Neural crest cell (in vitro differentiated cells): ENCODE data around the gene ITGB2. TPM values are rescaled to one million over a fixed set of nuclear protein-coding genes. Genes with fewer than 3 reads are reported as not detected.

Experiments used
- DNase-seq: peaks from one replicate; pipeline ENCODE4 v3.0.0; 2021; ENCODE audit warnings: low read depth, mixed read lengths, low spot score
- H3K27ac Mint-ChIP-seq: one replicate; pipeline ENCODE4 v1.8.0; 2021; ENCODE audit warnings: mild to moderate bottlenecking, mixed read lengths; ENCODE audit not compliant: unreplicated experiment
- H3K27me3 Mint-ChIP-seq: 2 replicates; pipeline ENCODE4 v1.8.0; 2021; ENCODE audit warnings: low read depth, mild to moderate bottlenecking, mixed read lengths
- H3K36me3 Mint-ChIP-seq: 2 replicates; pipeline ENCODE4 v1.8.0; 2021; ENCODE audit warnings: low read depth, mild to moderate bottlenecking, mixed read lengths
- H3K4me1 Mint-ChIP-seq: 2 replicates; pipeline ENCODE4 v1.8.0; 2021; ENCODE audit warnings: mixed read lengths
- H3K4me3 Mint-ChIP-seq: one replicate; pipeline ENCODE4 v1.8.0; 2021; ENCODE audit warnings: mild to moderate bottlenecking, mixed read lengths
- H3K9me3 Mint-ChIP-seq: 2 replicates; pipeline ENCODE4 v1.8.0; 2021; ENCODE audit warnings: mixed read lengths
- CTCF ChIP-seq: fragments of 200-600 bp; sonication (generic); conservative IDR thresholded peaks from 2 replicates; pipeline ENCODE4 v1.5.0; 2021; ENCODE audit warnings: antibody characterized with exemption, mild to moderate bottlenecking
- total RNA-seq: library from RNA; stranded (reverse); gene quantifications from 2 replicates; pipeline ENCODE4 v1.2.1, GENCODE V29; 2021

The ITGB2 gene
- total RNA-seq, 1 donor from 2014 or later: 0.89 TPM

- H3K4me3 Mint-ChIP-seq: no peak overlapping the region
- H3K4me1 Mint-ChIP-seq: peaks cover 3% of the 10 kb centered on the region
- no peak overlapping the region for H3K27ac Mint-ChIP-seq
- DNase-seq: no peak
- H3K36me3 Mint-ChIP-seq: peaks cover 9% of the 10 kb centered on the region
- no peak for TF ChIP-seq CTCF
- no peaks in the 10 kb centered on the region for H3K9me3 Mint-ChIP-seq
- no peaks in the 10 kb centered on the region for H3K27me3 Mint-ChIP-seq
Observed at GRCh38 chr21:44858291-44858690, 62.4 kb downstream of the ITGB2 start.

GRCh38 chr21:44857127-44857892 is 63.4 kb downstream of the ITGB2 start:
- Mint-ChIP-seq H3K36me3 (peaks cover 9% of the 10 kb centered on the region), H3K4me1 (peaks cover 3% of the 10 kb centered on the region), H3K9me3 (no peaks in the 10 kb centered on the region)

GRCh38 chr21:44856131-44856530 is 64.6 kb downstream of the ITGB2 start:
- Mint-ChIP-seq H3K27me3 (no peaks in the 10 kb centered on the region), H3K4me3 (no peak overlapping the region), H3K27ac (no peak overlapping the region), H3K4me1 (no peaks in the 10 kb centered on the region), H3K36me3 (peaks cover 6% of the 10 kb centered on the region), H3K9me3 (no peaks in the 10 kb centered on the region)
- no peak for TF ChIP-seq CTCF
- DNase-seq: no peak

More at GRCh38 chr21:44857127-44857892, 63.4 kb downstream of the ITGB2 start:
- no peak overlapping the region for H3K4me3 Mint-ChIP-seq
- no peak overlapping the region for H3K27ac Mint-ChIP-seq
- H3K27me3 Mint-ChIP-seq: no peaks in the 10 kb centered on the region
- no peak for TF ChIP-seq CTCF
- no peak for DNase-seq

GRCh38 chr21:44855572-44855971 is 65.1 kb downstream of the ITGB2 start:
- no peak for TF ChIP-seq CTCF
- Mint-ChIP-seq H3K27ac (no peak overlapping the region), H3K4me1 (no peaks in the 10 kb centered on the region), H3K36me3 (peaks cover 9% of the 10 kb centered on the region), H3K4me3 (no peak overlapping the region), H3K9me3 (no peaks in the 10 kb centered on the region), H3K27me3 (no peaks in the 10 kb centered on the region)
- DNase-seq: no peak

- no peak for TF ChIP-seq CTCF
- DNase-seq: no peak
- Mint-ChIP-seq H3K27me3 (no peaks in the 10 kb centered on the region), H3K9me3 (no peaks in the 10 kb centered on the region), H3K36me3 (peaks cover 9% of the 10 kb centered on the region), H3K4me1 (no peaks in the 10 kb centered on the region), H3K4me3 (no peak overlapping the region), H3K27ac (no peak overlapping the region)
Observed at GRCh38 chr21:44854664-44855446, 65.8 kb downstream of the ITGB2 start.
